KOPT-K1 (cell line): ENCODE measurements around the gene MUC5B.

Experiments used
- H3K27ac ChIP-seq: fragments of 200-600 bp; sonication (generic); 2 replicates; pipeline ENCODE4 v1.5.1; 2016; ENCODE audit warnings: antibody characterized with exemption, mild to moderate bottlenecking, low read depth, low read length; ENCODE audit not compliant: poor library complexity, severe bottlenecking
- H3K36me3 ChIP-seq: fragments of 200-600 bp; sonication (generic); 2 replicates; pipeline ENCODE4 v1.5.1; 2017; ENCODE audit warnings: antibody characterized with exemption, mild to moderate bottlenecking, low read length, moderate library complexity; ENCODE audit not compliant: insufficient read depth
- H3K9me3 ChIP-seq: fragments of 200-600 bp; sonication (generic); 2 replicates; pipeline ENCODE4 v1.5.1; 2017; ENCODE audit warnings: antibody characterized with exemption, low read length, mild to moderate bottlenecking; ENCODE audit not compliant: insufficient read depth, poor library complexity, severe bottlenecking

The MUC5B gene

DNA sequence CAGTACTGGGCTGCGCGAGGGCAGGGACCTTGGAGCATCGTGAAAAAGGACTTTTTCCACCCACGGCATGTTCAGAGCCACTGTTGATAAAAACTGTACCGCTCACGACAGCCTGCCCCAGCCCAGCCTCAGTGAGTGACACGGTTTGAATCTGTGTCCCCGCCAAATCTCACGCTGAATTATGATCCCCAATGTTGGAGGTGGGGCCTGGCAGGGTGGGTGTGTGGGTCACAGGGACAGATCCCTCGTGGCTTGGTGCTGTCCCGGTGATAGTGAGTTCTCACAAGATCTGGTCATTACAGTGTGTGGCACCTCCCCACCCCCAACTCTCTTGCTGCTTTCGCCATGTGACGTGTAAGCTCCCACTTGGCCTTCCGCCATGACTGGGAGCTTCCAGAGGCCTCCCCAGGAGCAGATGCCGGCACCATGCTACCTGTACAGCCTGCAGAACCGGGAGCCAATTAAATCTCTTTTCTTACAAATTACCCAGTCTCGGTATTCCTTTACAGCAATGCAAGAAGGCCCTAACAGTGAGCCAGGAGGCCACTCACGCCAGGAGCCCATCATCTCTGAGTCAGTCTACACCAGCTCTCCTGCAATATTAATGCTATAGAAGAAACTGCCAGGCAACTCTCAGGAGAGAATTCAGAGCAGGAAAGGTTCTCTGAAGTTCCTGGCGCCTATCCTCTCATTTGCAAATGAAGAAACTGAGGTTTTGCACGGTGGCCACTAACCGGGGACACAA lies 85.3 kb downstream of the MUC5B start:
- Histone ChIP-seq H3K9me3 (peaks cover 13% of the 10 kb centered on the region), H3K36me3 (peaks cover 11% of the 10 kb centered on the region; the same call in 1 of the 2 replicates), H3K27ac (peak overlapping the region; percentile 89)

GRCh38 chr11:1308743-1309497 lies 86.1 kb downstream of the MUC5B start:
- Histone ChIP-seq H3K36me3 (peaks cover 11% of the 10 kb centered on the region; the same call in 1 of the 2 replicates), H3K27ac (peak overlapping the region; percentile 89), H3K9me3 (peaks cover 13% of the 10 kb centered on the region)

DNA sequence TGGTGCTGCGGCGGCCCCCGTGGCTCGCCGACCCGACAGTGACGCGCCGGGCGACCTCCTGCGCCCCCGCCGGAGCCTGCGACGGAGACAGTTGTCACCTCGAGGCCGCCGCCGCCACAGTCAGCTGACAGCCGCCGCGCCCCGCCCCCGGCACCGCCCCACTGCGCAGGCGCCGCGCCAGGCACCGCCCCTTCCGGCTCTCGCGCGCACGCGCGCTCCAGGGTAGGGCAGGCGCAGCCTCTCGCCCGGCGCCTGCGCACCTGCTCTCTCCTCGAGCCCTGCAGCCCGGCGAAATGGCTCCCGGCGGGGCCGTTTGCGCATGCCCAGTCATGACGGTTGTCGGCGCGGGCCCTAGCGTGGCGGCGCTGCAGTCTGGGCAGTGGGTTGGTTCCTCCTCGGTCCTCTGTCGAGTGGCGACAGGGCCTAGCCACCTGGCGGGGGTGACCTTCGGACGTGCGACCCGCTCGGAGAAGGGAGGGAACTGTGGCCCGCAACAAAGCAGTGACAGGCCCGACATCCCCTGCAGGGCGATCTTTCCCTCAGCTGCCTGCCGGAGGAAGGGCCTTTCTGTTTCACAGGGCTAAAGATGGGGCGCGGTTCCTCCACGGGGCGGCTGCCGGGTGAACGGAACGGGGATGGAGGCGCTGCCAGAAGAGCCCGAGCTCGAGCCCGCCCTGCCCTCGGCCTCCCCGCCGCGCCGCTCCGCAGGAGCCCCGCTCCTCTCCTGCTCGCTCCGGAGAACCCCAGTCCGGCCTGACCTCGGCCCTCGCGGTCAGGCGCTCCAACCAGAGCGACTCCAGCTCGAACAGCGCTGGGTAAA lies 86.8 kb downstream of the MUC5B start, which contains the start of gene TOLLIP:
TOLLIP (minus strand) TSS at position 135 of the 820 bp plus-strand sequence; CDS start at position 1, 134 bp downstream.
- Histone ChIP-seq H3K9me3 (peaks cover 13% of the 10 kb centered on the region), H3K27ac (peak within 1 kb of the TSS; percentile 89), H3K36me3 (peaks cover 11% of the 10 kb centered on the region; the same call in 1 of the 2 replicates)

- H3K36me3 ChIP-seq, result peaks cover 5% of the 10 kb centered on the region; the same call in 1 of the 2 replicates
- peak overlapping the region; percentile 89 for H3K27ac ChIP-seq
- H3K9me3 ChIP-seq, result peaks cover 13% of the 10 kb centered on the region
These were observed 87.4 kb downstream of the MUC5B start for GRCh38 chr11:1310318-1310687.

- Histone ChIP-seq H3K36me3 (no peaks in the 10 kb centered on the region), H3K9me3 (peaks cover 13% of the 10 kb centered on the region), H3K27ac (peak overlapping the region; percentile 89)
These were observed 88.1 kb downstream of the MUC5B start for GRCh38 chr11:1310772-1311468.
